ENCODE data around the gene PCBP1.
A peak's percentile ranks its signal among the peaks of the same experiment; 100 is the strongest.
"Not testable (repeated sequence)": the region's sequence is repeated elsewhere in the genome, so short reads cannot be mapped to it uniquely, and the experiment has no call there.

Gene PCBP1

GRCh38 chr2:70088598-70089219, 1.4 kb downstream of the PCBP1 start:
- Histone ChIP-seq H3K27ac (ENCODE audit: low read depth in 2 of 2, low read length in 2 of 2) (peak overlapping the region; percentile 96 to 100), H3K9me3 (ENCODE audit: control insufficient read depth in 2 of 2, low read length in 2 of 2) (no peaks in the 10 kb centered on the region), H3K4me1 (ENCODE audit: control insufficient read depth in 2 of 2, insufficient read depth in 2 of 2, low read length in 2 of 2) (peaks cover 28 to 43% of the 10 kb centered on the region in 2 donors), H3K36me3 (ENCODE audit: control insufficient read depth in 2 of 2, insufficient read depth in 2 of 2, low read length in 2 of 2) (peaks cover 4 to 10% of the 10 kb centered on the region in 2 donors), H3K4me3 (ENCODE audit: low read length in 2 of 2) (peak overlapping the region; percentile 93 to 94), H3K27me3 (ENCODE audit: control insufficient read depth in 2 of 2, insufficient read depth in 2 of 2, low read length in 2 of 2) (no peaks in the 10 kb centered on the region), H3K9ac (ENCODE audit: low read depth in 1 of 2, low read length in 2 of 2) (peak overlapping the region; percentile 98 to 100)

GRCh38 chr2:70089220-70089982, 2.1 kb downstream of the PCBP1 start:
- H3K4me3 ChIP-seq (ENCODE audit: low read length in 2 of 2), result peak overlapping the region; percentile 93 to 94
- peak overlapping the region; percentile 96 to 100 for H3K27ac ChIP-seq (ENCODE audit: low read depth in 2 of 2, low read length in 2 of 2)
- H3K27me3 ChIP-seq (ENCODE audit: control insufficient read depth in 2 of 2, insufficient read depth in 2 of 2, low read length in 2 of 2), result no peaks in the 10 kb centered on the region
- H3K9me3 ChIP-seq (ENCODE audit: control insufficient read depth in 2 of 2, low read length in 2 of 2), result no peaks in the 10 kb centered on the region
- peaks cover 4 to 10% of the 10 kb centered on the region in 2 donors for H3K36me3 ChIP-seq (ENCODE audit: control insufficient read depth in 2 of 2, insufficient read depth in 2 of 2, low read length in 2 of 2)
- peaks cover 22 to 36% of the 10 kb centered on the region in 2 donors for H3K4me1 ChIP-seq (ENCODE audit: control insufficient read depth in 2 of 2, insufficient read depth in 2 of 2, low read length in 2 of 2)
- peak overlapping the region; percentile 98 to 100 for H3K9ac ChIP-seq (ENCODE audit: low read depth in 1 of 2, low read length in 2 of 2)

- Histone ChIP-seq H3K4me1 (ENCODE audit: control insufficient read depth in 2 of 2, insufficient read depth in 2 of 2, low read length in 2 of 2) (peaks cover 24 to 34% of the 10 kb centered on the region in 2 donors), H3K9ac (ENCODE audit: low read depth in 1 of 2, low read length in 2 of 2) (peak overlapping the region in 1 of 2 donors; percentile 25), H3K4me3 (ENCODE audit: low read length in 2 of 2) (peak overlapping the region; percentile 18 to 26), H3K27ac (ENCODE audit: low read depth in 2 of 2, low read length in 2 of 2) (peak overlapping the region; percentile 96 to 100), H3K27me3 (ENCODE audit: control insufficient read depth in 2 of 2, insufficient read depth in 2 of 2, low read length in 2 of 2) (no peaks in the 10 kb centered on the region), H3K36me3 (ENCODE audit: control insufficient read depth in 2 of 2, insufficient read depth in 2 of 2, low read length in 2 of 2) (peaks cover 4 to 10% of the 10 kb centered on the region in 2 donors), H3K9me3 (ENCODE audit: control insufficient read depth in 2 of 2, low read length in 2 of 2) (no peaks in the 10 kb centered on the region)
Measured at GRCh38 chr2:70089983-70090525, 2.8 kb downstream of the PCBP1 start.

GRCh38 chr2:70090706-70091334, 3.5 kb downstream of the PCBP1 start:
- Histone ChIP-seq H3K9ac (ENCODE audit: low read depth in 1 of 2, low read length in 2 of 2) (no peak overlapping the region), H3K4me1 (ENCODE audit: control insufficient read depth in 2 of 2, insufficient read depth in 2 of 2, low read length in 2 of 2) (peaks cover 23 to 34% of the 10 kb centered on the region in 2 donors), H3K4me3 (ENCODE audit: low read length in 2 of 2) (no peak overlapping the region), H3K36me3 (ENCODE audit: control insufficient read depth in 2 of 2, insufficient read depth in 2 of 2, low read length in 2 of 2) (peaks cover 4 to 10% of the 10 kb centered on the region in 2 donors), H3K9me3 (ENCODE audit: control insufficient read depth in 2 of 2, low read length in 2 of 2) (no peaks in the 10 kb centered on the region), H3K27me3 (ENCODE audit: control insufficient read depth in 2 of 2, insufficient read depth in 2 of 2, low read length in 2 of 2) (no peaks in the 10 kb centered on the region), H3K27ac (ENCODE audit: low read depth in 2 of 2, low read length in 2 of 2) (peak overlapping the region in 1 of 2 donors; percentile 24)

GRCh38 chr2:70091364-70091763, 4.1 kb downstream of the PCBP1 start:
- peaks cover 4 to 10% of the 10 kb centered on the region in 2 donors for H3K36me3 ChIP-seq (ENCODE audit: control insufficient read depth in 2 of 2, insufficient read depth in 2 of 2, low read length in 2 of 2)
- H3K27me3 ChIP-seq (ENCODE audit: control insufficient read depth in 2 of 2, insufficient read depth in 2 of 2, low read length in 2 of 2), result no peaks in the 10 kb centered on the region
- H3K27ac ChIP-seq (ENCODE audit: low read depth in 2 of 2, low read length in 2 of 2), result peak overlapping the region in 1 of 2 donors; percentile 4
- peaks cover 18 to 29% of the 10 kb centered on the region in 2 donors for H3K4me1 ChIP-seq (ENCODE audit: control insufficient read depth in 2 of 2, insufficient read depth in 2 of 2, low read length in 2 of 2)
- no peak overlapping the region for H3K9ac ChIP-seq (ENCODE audit: low read depth in 1 of 2, low read length in 2 of 2)
- no peaks in the 10 kb centered on the region for H3K9me3 ChIP-seq (ENCODE audit: control insufficient read depth in 2 of 2, low read length in 2 of 2)
- no peak overlapping the region for H3K4me3 ChIP-seq (ENCODE audit: low read length in 2 of 2)

- H3K4me3 ChIP-seq (ENCODE audit: low read length in 2 of 2), result no peak overlapping the region
- H3K9ac ChIP-seq (ENCODE audit: low read depth in 1 of 2, low read length in 2 of 2), result no peak overlapping the region
- no peaks in the 10 kb centered on the region for H3K27me3 ChIP-seq (ENCODE audit: control insufficient read depth in 2 of 2, insufficient read depth in 2 of 2, low read length in 2 of 2)
- peak overlapping the region in 1 of 2 donors; percentile 4 for H3K27ac ChIP-seq (ENCODE audit: low read depth in 2 of 2, low read length in 2 of 2)
- H3K4me1 ChIP-seq (ENCODE audit: control insufficient read depth in 2 of 2, insufficient read depth in 2 of 2, low read length in 2 of 2), result peaks cover 18 to 26% of the 10 kb centered on the region in 2 donors
- peaks cover 4 to 10% of the 10 kb centered on the region in 2 donors for H3K36me3 ChIP-seq (ENCODE audit: control insufficient read depth in 2 of 2, insufficient read depth in 2 of 2, low read length in 2 of 2)
- H3K9me3 ChIP-seq (ENCODE audit: control insufficient read depth in 2 of 2, low read length in 2 of 2), result no peaks in the 10 kb centered on the region
Measured at GRCh38 chr2:70091816-70092215, 4.5 kb downstream of the PCBP1 start.

GRCh38 chr2:70092576-70093243, 5.4 kb downstream of the PCBP1 start:
- not testable (repeated sequence) for H3K9me3 ChIP-seq (ENCODE audit: control insufficient read depth in 2 of 2, low read length in 2 of 2); H3K4me3 ChIP-seq (ENCODE audit: low read length in 2 of 2); H3K27me3 ChIP-seq (ENCODE audit: control insufficient read depth in 2 of 2, insufficient read depth in 2 of 2, low read length in 2 of 2); H3K9ac ChIP-seq (ENCODE audit: low read depth in 1 of 2, low read length in 2 of 2); H3K27ac ChIP-seq (ENCODE audit: low read depth in 2 of 2, low read length in 2 of 2)
- H3K4me1 ChIP-seq (ENCODE audit: control insufficient read depth in 2 of 2, insufficient read depth in 2 of 2, low read length in 2 of 2), result peaks cover 18 to 26% of the 10 kb centered on the region in 2 donors
- H3K36me3 ChIP-seq (ENCODE audit: control insufficient read depth in 2 of 2, insufficient read depth in 2 of 2, low read length in 2 of 2), result peaks cover 4 to 10% of the 10 kb centered on the region in 2 donors

- peaks cover 3 to 4% of the 10 kb centered on the region in 2 donors for H3K36me3 ChIP-seq (ENCODE audit: control insufficient read depth in 2 of 2, insufficient read depth in 2 of 2, low read length in 2 of 2)
- H3K4me3 ChIP-seq (ENCODE audit: low read length in 2 of 2), result peak overlapping the region in 1 of 2 donors; percentile 51
- H3K4me1 ChIP-seq (ENCODE audit: control insufficient read depth in 2 of 2, insufficient read depth in 2 of 2, low read length in 2 of 2), result peaks cover 18 to 20% of the 10 kb centered on the region in 2 donors
- no peaks in the 10 kb centered on the region for H3K27me3 ChIP-seq (ENCODE audit: control insufficient read depth in 2 of 2, insufficient read depth in 2 of 2, low read length in 2 of 2)
- H3K27ac ChIP-seq (ENCODE audit: low read depth in 2 of 2, low read length in 2 of 2), result peak overlapping the region; percentile 65 to 69
- H3K9me3 ChIP-seq (ENCODE audit: control insufficient read depth in 2 of 2, low read length in 2 of 2), result no peaks in the 10 kb centered on the region
- peak overlapping the region; percentile 20 to 29 for H3K9ac ChIP-seq (ENCODE audit: low read depth in 1 of 2, low read length in 2 of 2)
Measured at GRCh38 chr2:70094171-70094977, 7.1 kb downstream of the PCBP1 start.

All from mucosa of rectum (tissue), 2 donors.